ENCODE data around the gene RNU6-9.

RNU6-9 gene

GRCh38 chr19:932648-933552 lies 39.6 kb downstream of the RNU6-9 start:
- TF ChIP-seq CTCF (conservative IDR thresholded peaks at IDR 0.05): no peak
- H3K27ac ChIP-seq: peak overlapping the region; percentile 87

GRCh38 chr19:933553-933882 lies 40.2 kb downstream of the RNU6-9 start:
- no peak for TF ChIP-seq CTCF (conservative IDR thresholded peaks at IDR 0.05)
- H3K27ac ChIP-seq: peak overlapping the region; percentile 87

- no peak for TF ChIP-seq CTCF (conservative IDR thresholded peaks at IDR 0.05)
- peak overlapping the region; percentile 87 for H3K27ac ChIP-seq
Observed at GRCh38 chr19:934197-934840, 41.0 kb downstream of the RNU6-9 start.

- no peak for TF ChIP-seq CTCF (conservative IDR thresholded peaks at IDR 0.05)
- peak overlapping the region; percentile 87 for H3K27ac ChIP-seq
Observed at GRCh38 chr19:934865-935479, 41.7 kb downstream of the RNU6-9 start.

- peak overlapping the region; percentile 87 for H3K27ac ChIP-seq
- TF ChIP-seq CTCF (conservative IDR thresholded peaks at IDR 0.05): no peak
Observed at GRCh38 chr19:936175-936546, 42.9 kb downstream of the RNU6-9 start.

- no peak for TF ChIP-seq CTCF (conservative IDR thresholded peaks at IDR 0.05)
- H3K27ac ChIP-seq: no peak overlapping the region
Observed at GRCh38 chr19:937259-937694, 44.0 kb downstream of the RNU6-9 start.

GRCh38 chr19:938233-938923 lies 45.1 kb downstream of the RNU6-9 start:
- no peak overlapping the region for H3K27ac ChIP-seq
- no peak for TF ChIP-seq CTCF (conservative IDR thresholded peaks at IDR 0.05)

All from VCaP (cell line).